HuH-7.5 (cell line): ENCODE measurements around the gene BICDL2.
A peak's percentile ranks its signal among the peaks of the same experiment; 100 is the strongest.

ENCODE experiments used
- DNase-seq: peaks from one replicate; pipeline ENCODE4 v3.0.0; 2011; ENCODE audit warnings: low spot score

BICDL2 gene

DNA sequence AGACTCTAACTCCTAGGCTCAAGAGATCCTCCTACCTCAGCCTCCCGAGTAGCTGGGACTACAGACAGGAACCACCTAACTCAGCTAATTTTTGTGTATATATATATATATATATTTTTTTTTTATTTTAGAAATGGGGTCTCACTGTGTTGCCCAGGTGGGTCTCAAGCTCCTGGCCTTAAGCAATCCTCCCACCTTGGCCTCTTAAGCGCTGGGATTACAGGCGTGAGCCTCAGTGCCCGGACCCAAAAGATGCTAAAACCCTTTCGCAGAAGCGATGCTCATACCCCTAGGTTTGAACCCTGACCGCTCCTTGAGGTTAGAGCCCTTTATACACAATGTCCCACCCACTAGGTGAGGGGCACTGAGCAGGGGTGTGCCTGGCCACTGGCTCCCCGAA, 26.2 kb downstream of the BICDL2 start:
- no peak for DNase-seq

DNA sequence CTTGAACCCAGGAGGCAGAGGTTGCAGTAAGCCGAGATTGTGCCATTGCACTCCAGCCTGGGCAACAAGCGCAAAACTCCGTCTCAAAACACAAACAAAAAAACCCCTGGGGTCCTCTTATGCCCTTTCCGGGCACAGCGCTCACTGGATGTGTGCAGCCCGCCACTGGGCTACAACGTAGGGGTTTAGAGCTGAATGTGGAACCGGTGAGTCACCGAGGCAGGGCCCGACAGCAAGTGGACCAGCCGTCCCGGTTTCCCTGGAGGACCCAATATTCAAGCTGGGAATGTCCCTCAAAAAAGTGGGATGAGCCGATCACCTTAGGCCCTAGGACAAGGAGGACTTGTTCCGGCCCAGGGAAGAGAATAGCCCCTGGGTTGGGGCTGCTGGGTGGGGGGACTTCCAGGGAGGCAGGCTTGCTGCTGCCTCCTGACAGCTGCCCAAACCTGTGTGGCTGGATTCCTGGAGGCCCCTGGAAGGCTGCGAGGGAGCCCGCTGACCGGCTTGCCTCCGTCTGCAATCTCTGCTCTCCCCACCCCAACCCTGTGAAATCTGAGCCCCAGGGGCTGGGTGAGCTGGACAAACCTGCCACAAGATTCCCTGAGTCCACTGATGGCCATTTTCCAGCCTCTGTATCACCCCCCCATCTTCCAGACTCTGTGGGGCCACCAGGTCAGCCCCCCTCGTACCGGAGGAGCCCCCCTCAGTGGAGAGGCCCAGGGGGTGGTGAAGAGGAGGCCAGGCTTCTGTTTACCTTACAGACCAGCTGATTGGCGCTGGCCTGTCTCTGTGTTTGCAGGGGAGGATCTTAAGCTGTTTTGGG, 27.0 kb downstream of the BICDL2 start:
- DNase-seq = peak; percentile 66

DNA sequence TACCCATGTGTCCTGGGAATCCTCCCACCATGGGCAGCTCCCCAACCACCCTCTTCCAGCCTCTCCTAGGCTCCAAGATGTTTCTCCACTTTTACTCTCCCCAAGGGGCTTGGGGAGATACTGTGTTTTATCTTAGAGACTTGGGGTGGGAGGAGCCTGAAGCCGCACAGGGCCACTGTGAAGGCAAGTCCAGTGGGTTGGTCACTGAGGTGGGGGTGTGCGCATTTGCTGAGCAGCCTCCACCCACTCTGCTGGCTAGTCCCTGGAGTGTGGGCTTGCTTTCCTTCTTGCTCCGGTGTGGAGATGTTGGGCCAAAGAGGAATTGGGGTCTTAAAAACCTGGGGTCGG, 28.1 kb downstream of the BICDL2 start:
- no peak for DNase-seq

DNA sequence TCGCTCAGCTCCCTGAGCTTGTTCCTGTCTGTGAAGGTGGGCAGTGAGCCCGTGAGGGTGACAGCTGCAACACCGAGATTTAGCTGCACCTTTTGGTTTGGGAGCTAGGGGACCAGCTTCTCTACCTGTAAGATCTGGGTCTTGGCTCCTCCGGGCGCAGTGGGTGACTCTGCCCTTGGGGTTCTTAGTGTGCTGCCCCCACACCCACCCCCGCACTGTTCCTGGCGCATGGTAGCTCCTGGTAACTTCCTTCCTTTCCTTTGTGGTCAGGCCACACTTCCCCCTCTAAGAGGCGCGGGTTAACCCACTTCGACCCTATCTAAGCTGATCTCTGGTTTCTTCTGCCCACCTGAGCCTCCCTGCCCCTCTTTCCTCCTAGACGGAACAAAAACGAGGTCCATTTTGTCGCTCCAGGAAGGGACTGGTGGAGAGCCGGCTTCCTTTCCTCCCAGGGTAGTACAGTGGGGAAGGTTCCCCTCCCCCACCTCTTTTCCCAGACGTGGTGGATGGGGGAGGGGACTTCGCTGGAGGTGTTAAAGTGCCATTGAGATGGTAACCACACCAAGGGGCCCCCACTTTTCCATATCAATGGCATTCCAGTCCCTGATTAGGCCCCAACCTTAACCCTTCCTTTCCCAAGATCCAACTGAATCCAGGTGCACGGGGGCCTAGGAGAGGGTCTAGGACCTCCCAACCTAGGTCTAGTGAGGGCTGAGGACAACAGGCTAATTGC, 28.6 kb downstream of the BICDL2 start:
- no peak for DNase-seq

DNA sequence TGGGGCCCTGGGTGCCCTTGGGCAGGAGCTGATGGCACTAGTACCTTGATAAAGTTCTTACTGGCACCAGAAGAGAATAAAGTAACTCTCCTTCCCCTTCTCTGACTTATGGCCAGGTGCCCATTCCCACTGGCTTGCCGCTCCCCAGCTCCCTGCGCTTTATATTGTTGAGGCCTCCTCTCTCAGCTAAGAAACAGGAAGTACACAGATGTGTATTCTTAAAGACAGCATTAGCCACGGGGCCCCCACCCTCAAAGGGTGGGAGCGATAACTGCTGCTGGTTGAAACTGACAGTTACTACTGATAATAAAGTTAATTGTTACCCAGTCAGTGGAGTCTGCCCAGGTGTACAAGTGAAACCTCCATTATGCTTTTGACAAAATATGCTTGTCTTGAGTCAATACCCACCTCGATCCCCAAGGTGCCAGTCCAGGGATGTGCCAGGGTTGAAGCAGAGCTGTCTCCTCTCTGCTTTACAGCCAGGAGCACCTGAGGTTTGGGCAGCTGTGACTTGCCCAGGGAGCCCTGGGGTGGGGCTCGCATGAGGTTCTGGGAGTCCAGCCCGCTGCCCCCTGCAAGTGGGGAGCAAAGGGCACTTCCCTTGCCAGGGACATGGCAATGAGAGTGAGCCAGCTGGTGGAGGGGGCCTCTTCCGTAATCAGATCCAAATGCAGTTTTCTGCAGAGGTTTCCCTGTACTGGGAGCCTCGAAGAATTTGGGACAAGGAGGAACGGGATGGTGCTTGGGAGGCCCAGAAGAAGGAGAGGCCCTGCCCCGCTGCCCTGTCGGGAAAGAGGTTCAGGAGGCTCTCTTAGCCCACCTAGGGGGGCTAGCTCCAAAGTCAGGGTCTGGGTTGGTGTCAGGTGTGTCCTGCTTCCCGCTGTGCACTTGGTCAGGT, 29.4 kb downstream of the BICDL2 start:
- DNase-seq = no peak

DNA sequence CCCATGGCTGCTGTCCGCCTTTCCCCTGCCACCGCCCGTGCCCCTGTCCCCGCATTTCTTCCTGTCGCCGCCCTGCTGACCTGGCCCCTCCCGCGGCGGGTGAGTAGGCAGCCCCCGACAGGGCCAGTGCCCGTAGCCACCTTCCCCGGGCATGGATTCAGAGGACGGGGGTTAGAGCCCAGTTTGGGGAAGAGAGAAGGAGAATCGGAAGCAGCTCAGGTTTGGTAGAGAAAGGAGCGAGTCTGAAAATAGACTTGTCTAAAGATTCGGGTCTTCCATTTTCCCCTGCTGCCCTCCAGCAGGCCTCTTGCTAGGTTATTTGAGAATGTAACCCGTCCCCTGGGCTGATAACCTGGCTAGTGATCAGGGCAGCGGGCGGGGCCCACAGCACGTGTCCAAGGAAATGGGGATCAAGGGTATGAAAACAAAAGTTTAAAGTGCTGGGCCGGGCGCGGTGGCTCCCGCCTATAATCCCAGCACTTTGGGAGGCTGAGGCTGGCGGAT, 31.9 kb downstream of the BICDL2 start:
- DNase-seq = peak; percentile 43

DNA sequence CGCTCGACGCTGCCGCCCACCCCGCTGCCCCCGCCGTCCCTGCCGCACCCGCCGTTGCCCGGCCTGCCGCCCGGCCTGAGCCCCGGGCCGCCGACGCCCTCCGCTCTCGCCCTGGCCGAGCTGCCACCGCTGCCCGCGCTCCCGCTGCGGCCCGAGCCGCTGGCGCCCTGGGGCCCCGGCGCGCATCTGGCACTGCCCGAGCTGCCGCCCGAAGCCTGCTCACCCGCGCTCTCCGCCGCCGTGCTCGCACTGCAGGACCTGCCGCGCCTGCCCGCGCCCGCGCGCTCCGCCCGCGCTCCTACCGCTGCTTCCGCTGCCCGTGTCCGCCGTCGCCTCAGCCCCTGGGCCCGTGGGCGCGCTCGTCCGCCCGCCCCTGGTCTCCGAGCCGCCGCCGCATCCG, 32.4 kb downstream of the BICDL2 start:
- DNase-seq = no peak

DNA sequence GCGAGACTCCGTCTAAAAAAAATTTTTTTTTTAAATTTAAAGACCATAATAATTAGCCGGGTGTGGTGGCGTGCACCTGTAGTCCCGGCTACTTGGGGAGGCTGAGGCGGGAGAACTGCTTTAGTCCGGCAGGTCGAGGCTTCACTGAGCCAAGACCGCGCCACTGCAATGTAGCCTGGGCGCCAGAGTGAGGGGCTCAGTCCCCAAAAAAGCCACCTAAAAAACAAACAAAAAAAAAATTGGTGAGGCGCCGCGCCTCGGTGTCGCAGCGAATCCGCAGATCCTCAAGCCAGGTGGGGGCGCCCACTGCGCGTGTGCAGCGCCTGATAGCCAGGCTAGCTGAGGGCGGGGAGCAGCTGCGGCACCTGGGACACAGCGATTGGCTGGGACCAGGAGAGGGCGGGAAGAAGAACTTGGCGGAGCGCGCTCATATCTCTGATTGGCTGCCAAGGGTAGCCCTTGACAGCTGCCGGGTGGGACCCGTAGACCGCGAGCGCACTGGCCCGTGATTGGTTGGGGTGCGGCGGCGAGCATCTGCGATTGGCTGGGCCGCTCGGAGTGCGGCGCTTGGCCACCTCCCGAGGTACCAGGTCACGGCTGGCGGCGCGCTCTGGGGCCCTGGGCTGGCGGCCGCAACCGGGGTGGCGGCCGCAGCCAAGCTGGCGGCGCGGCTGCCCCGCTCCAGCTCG, 33.0 kb downstream of the BICDL2 start:
- peak; percentile 97 for DNase-seq

DNA sequence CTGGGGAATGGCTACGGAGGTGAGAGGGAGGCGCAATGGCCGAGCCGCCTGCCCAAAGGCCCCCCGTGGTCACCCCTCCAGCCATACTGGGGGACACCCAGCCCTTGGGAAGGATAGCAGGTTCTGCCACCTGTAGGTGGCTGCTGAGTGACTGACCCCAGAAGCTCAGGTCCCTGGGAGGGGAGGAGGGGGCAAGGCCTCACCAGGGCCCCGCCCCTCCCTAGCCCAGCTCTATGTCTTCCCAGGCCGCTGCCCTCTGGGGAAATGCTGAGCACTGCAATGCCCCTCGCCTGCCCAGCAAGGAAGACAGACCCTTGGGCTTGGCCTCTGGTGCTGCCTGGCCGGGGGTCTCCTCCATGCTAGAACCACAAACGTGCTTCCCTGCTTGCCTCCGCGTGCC, 35.4 kb downstream of the BICDL2 start:
- no peak for DNase-seq

DNA sequence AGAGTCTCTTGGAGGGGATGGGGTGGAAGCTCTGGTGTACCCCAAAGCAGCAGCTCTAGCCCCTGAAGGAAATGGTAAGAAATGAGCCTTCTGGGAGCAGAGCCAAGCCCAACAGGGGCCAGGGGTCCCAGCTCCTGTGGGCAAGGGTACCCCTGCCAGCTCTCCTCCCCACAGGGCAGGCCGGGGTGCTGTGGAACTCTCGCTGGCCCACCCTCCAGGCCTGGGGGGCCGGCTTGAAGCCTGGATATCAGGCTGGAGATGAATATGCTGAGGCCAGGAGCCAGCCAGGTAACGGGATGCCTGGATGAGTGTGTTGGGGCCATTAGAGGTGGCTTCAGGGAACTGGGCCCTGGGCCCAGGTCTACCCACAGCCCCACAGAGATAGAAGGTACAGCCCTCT, 36.2 kb downstream of the BICDL2 start:
- no peak for DNase-seq

DNA sequence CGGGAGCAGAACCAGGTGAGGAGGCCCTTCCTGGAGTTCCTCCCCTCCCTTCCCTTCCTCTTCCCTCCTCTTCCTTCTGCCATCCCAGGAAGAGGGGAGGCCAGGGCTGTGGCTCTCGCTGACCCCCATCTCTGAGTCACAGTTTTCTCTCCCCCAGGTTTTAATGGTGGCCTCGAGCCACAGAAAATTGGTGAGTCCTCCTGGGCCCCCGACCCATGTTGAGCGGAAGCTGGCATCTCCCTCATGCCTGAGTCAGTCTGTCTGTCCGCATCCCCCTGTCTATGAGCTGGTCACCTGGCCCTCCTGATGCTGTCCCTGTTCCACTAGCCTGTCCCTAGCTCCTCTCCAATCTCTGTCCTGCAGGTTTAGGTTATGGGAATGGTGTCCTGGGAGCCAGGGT, 36.8 kb downstream of the BICDL2 start:
- DNase-seq = no peak

DNA sequence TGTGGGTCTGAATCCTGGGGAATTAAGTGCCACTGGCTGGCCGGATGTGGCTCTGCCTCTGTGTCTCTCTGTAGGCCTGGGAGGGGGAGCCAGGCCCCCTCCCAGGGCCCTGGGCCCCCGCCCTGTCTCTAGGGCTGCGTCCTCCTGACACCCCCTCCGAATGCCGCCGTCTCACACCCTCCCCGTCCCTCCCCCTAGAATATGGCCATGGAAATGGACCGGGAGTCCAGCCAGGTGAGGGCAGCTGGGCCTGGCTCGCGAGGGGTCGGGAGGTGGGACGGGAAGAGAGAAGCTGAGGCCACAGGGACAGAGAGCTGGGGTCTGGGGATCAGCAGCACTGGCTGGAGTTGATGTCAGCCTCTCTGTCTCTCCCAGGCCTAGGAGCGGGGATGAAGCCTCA, 40.4 kb downstream of the BICDL2 start:
- DNase-seq = no peak

DNA sequence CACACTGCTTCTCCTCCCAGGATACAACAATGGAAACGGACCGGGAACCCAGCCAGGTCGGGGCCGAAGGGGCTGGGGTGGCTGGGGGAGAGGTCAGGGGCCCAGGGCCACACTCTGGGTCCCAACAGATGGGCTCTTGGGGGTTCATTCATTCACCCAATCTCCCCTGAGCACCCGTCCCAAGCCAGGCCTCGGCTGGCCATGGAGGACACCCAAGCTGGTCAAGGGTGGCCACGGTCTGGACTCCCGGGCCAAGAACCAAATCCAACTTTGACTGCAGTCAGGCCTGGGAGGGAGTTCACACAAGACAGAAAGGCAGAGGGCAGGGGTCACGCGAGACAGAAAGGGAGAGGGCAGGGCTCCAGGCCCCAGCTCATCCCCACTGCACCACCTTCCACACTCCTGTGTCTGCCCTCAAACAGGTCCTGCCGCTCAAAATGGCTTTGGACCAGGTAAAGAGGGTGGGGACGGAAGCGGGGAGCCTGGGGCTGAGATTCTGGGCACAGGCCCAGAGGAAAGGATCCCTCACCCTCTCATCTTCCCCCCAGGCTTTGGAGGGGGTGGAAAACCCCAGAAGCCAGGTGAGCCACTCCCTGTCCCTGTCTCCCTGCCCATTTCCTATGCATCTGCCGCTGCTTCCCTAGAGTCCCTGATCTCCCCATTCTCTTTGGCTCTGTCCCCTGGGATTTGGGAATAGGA, 44.2 kb downstream of the BICDL2 start:
- no peak for DNase-seq

DNA sequence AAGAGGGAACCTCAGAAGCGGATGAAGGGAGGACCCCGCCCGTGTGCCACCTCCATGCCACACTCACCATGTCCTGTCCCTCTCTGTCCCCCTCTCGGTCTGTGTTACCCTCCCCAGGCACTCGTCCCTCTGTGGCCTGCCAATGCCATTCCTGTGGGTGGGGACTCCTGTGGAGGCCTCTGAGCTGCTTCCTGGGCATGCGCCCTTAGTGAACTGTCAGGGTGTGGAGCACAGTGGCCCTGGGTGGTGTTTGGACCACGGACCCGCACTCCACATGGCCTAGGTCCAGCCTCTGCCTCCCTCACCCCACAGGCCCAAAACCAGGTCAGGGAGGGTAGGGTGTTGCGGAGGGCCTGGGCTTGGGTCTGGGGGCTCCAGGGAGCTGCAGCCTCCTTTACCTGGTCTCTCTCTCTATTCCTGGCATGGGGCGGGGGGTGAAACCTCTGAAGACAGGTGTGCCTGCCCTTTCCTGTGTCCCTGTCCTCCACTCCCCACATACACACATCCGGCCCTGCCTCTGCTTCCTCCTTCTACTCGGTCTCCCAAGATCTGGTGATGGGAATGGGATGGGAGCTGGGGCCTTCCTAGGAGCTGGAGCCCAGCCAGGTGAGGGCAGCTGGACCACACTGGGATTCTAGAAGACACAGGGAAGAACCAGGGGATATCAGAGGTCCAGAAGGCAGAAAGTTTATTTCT, 45.0 kb downstream of the BICDL2 start:
- DNase-seq = no peak

DNA sequence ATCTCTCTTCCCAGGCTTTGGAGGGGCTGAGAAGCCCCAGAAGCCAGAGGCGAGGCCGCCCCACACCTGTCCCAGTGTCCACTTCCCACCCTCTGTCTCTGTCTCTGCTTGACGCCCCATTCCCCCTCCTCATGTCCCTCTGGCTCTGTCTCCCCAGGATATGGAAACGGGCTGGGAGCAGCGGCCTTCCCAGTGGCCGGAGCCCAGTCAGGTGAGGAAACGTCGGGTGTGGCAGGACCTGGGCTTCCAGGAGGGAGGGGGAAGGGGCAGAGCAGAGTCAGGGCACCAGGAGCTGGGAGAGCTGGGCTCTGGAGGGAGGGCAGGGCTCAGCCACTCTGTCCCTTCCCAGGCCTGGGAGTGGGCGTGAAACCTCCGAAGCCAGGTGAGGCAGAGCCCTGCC, 45.9 kb downstream of the BICDL2 start:
- DNase-seq = no peak

DNA sequence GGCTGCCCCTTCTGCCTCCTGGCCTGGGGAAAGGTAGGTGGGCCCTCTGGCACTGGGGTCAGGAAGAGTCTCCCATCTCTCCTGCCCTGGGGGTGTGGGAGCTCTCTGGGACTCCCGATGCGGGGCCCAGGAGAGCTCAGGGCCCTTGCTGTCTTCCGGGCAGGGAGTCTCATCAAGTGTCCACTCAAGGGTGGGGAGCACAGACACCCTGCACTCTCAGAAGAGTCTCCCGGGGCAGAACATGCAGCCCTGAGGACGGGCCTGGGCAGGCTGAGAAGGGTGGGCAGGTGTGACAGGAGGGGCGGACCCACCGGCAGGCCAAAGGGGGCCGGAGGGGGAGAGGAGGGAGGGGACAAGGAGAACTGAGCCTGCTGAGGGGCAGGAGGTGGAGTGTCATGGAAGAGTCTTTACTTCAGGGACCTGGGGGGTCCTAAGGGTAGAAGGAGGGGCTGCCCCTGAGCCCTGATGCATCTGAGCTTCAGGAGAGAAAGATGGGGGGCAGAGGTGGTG, 48.1 kb downstream of the BICDL2 start:
- no peak for DNase-seq

DNA sequence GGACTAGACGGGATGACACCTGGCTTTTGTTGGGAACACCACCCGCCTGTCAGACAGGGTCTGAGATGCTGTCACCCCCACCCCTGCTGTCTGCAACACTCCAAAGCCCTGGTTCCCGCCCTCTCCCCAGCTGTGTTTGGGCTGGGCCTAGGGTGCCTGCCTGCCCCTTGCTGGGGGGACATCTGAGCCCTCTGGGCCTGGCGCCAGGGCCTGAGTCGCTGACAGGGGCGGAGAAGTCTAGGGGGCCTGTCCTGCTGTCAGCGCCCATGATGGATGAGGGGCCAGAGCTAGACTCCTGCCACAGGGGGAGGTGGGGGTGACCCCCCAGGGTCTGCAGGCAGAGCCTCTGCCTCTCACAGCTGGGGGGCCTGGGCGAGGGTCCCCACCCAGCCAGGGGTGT, 48.9 kb downstream of the BICDL2 start:
- no peak for DNase-seq

DNA sequence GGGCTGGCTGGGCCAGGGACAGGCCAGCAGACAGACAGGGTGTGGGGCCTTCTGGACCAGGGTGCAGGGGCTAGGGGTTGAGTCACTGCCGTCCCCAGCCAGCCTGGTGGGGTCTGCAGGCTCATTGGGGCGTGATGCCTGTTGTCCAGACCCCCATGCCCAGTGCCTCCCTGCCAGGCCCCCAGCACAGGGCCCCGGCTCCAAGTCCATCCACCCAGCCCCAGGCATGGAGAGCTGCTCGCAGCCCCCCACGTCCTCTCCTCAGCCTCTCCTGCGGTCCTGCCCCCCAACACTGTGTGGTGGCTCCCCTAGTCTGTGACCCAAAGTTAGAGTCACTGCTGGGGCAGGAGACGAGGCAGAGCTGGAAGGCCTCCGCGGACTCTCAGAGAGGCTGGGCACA, 49.5 kb downstream of the BICDL2 start:
- no peak for DNase-seq

DNA sequence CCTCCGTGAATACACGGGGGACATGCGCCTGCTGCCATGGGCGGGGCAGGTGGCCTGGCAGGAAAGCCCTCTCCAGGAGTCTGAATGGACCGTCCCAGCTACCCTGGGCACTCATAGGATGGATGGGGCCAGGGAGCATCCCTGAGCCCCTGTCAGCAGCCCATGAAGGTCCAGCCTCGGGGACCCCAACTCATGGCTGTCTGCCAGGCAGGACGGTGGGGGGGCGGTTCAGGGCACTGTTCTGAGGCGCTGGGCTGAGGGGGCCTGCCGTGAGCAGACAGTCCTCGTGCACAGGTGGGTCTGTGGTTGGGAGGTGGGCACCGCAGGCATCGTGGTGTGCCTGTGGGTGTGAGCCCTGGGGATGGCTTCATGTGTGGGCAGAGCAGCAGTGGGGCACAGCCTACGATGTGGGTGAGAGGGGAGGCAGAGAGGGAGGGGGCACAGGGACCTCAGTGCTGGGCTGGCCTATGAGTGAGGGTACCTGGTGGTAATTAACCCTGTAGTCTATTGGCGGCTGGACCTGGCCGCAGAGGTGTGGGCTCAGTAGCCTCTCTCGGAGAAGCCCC, 50.0 kb downstream of the BICDL2 start:
- no peak for DNase-seq

DNA sequence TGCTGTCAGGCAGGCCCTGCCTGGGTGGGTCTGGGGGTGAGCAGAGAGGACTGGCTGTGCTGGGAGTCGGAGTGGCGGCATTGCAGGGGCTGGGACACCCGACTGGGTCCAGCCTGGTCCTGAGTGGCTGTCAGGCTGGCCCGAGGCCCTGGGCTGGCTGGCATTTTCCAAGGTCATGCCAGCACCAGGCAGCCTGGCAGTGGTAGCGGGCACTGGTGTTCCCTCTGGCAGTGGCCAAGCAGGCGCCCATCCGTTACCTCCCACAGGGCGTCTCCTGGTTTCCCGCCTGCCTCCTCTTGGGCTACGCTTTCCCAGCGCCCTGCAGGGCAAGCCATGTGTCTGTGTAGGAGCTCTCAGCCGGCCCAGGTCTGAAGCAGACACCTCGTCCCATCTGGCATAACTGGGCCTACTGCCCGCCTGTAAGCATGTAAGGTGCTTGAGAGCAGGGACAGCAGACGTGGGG, 50.8 kb downstream of the BICDL2 start:
- no peak for DNase-seq
